ENCODE data around the gene RPLP2. TPM values are rescaled to one million over a fixed set of nuclear protein-coding genes. Genes with fewer than 3 reads are reported as not detected.

RPLP2 gene
- total and polyA plus RNA-seq, 9 donors: 1,485 to 2,136 (median 1,808) TPM

DNA sequence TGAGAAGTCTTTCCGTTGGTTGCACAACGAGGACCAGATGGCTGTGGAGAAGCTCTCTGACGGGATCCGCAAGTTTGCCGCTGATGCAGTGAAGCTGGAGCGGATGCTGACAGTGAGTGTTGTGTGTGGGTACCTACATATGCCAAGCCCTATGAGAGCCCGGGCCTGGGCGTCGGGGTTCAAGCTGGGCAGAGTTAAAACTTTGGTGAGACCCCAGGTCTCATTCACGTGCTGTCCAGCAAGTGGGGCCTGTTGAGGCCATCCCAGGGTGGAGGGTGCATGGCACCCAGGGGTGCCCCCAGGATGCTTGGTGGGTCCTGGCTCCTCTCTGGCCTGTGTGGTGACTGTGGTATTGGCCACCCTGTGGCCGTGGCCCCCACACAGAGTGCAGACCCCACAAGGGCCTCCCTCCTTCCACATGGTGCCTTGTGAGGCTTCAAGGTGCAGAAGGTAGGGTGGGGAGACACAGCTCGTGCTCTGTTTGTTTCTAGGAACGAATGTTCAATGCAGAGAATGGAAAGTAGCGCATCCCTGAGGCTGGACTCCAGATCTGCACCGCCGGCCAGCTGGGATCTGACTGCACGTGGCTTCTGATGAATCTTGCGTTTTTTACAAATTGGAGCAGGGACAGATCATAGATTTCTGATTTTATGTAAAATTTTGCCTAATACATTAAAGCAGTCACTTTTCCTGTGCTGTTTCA lies 45.3 kb upstream of the RPLP2 start:
- WGBS (ENCODE audit: insufficient coverage): 84% methylated on average over 14 of the region's 18 CpGs

DNA sequence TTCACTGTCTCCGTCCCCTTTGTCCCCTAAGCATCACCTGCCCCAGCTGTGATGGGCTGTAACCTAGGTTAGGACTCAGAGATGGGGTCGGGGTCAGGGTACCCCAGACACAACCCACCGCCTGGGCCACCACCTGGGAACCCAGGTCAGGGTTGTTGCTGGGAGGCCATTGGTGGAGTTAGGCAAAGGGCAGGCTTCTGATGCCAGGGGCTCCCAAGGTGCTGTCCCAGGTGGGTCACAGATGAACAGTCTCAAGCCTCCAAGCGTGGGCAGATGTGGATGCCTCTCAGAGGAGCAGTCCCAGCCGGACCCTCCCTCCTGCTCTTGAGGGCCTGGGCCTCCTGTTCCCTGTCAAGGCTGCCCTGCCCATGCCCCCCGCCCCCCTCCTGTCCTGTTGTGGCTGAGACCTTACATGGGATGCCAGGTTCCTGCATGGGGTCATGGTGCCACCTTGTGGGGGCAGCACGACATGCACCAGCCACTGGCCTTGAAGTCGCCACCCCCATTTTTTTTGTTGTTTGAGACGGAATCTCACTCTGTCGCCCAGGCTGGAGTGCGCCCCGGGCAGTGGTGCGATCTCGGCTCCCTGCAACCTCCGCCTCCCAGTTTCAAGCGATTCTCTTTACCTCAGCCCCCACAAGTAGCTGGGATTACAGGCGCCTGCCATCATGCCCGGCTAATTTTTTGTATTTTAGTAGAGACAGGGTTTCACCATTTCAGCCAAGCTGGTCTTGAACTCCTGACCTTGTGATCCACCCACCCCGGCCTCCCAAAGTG lies 44.6 kb upstream of the RPLP2 start:
- Histone ChIP-seq H3K27ac (ENCODE audit: low read length) (no peak overlapping the region), H3K27me3 (ENCODE audit: control insufficient read depth, insufficient read depth, low read length) (no peaks in the 10 kb centered on the region), H3K9me3 (replicated peaks; ENCODE audit: control insufficient read depth, low read depth, low read length) (no peaks in the 10 kb centered on the region), H3K4me1 (ENCODE audit: control insufficient read depth, insufficient read depth, low read length) (no peaks in the 10 kb centered on the region), H3K36me3 (ENCODE audit: control insufficient read depth, insufficient read depth, low read length) (peaks cover 70% of the 10 kb centered on the region), H3K4me3 (ENCODE audit: low read length) (no peak overlapping the region)
- no peak for DNase-seq
- 69% methylated on average over 11 of the region's 19 CpGs for WGBS (ENCODE audit: insufficient coverage)

More for the DNA sequence above, 45.3 kb upstream of the RPLP2 start:
- no peaks in the 10 kb centered on the region for H3K27me3 ChIP-seq (ENCODE audit: control insufficient read depth, insufficient read depth, low read length)
- H3K4me1 ChIP-seq (ENCODE audit: control insufficient read depth, insufficient read depth, low read length): no peaks in the 10 kb centered on the region
- H3K4me3 ChIP-seq (ENCODE audit: low read length): no peak overlapping the region
- peaks cover 72% of the 10 kb centered on the region for H3K36me3 ChIP-seq (ENCODE audit: control insufficient read depth, insufficient read depth, low read length)
- DNase-seq: no peak
- H3K9me3 ChIP-seq (replicated peaks; ENCODE audit: control insufficient read depth, low read depth, low read length): no peaks in the 10 kb centered on the region
- no peak overlapping the region for H3K27ac ChIP-seq (ENCODE audit: low read length)

GRCh38 chr11:765802-766091 lies 44.0 kb upstream of the RPLP2 start:
- no peak for DNase-seq
- H3K27ac ChIP-seq (ENCODE audit: low read length): no peak overlapping the region
- peaks cover 72% of the 10 kb centered on the region for H3K36me3 ChIP-seq (ENCODE audit: control insufficient read depth, insufficient read depth, low read length)
- H3K9me3 ChIP-seq (replicated peaks; ENCODE audit: control insufficient read depth, low read depth, low read length): no peaks in the 10 kb centered on the region
- no peaks in the 10 kb centered on the region for H3K4me1 ChIP-seq (ENCODE audit: control insufficient read depth, insufficient read depth, low read length)
- H3K27me3 ChIP-seq (ENCODE audit: control insufficient read depth, insufficient read depth, low read length): no peaks in the 10 kb centered on the region
- 91% methylated on average over 4 of the region's 8 CpGs for WGBS (ENCODE audit: insufficient coverage)
- no peak overlapping the region for H3K4me3 ChIP-seq (ENCODE audit: low read length)

- peaks cover 74% of the 10 kb centered on the region for H3K36me3 ChIP-seq (ENCODE audit: control insufficient read depth, insufficient read depth, low read length)
- H3K4me3 ChIP-seq (ENCODE audit: low read length): no peak overlapping the region
- DNase-seq: no peak
- no peaks in the 10 kb centered on the region for H3K9me3 ChIP-seq (replicated peaks; ENCODE audit: control insufficient read depth, low read depth, low read length)
- no peaks in the 10 kb centered on the region for H3K4me1 ChIP-seq (ENCODE audit: control insufficient read depth, insufficient read depth, low read length)
- H3K27me3 ChIP-seq (ENCODE audit: control insufficient read depth, insufficient read depth, low read length): no peaks in the 10 kb centered on the region
- no peak overlapping the region for H3K27ac ChIP-seq (ENCODE audit: low read length)
- 73% methylated on average over 3 of the region's 11 CpGs for WGBS (ENCODE audit: insufficient coverage)
These were observed 43.4 kb upstream of the RPLP2 start for GRCh38 chr11:766106-766935.

GRCh38 chr11:766936-767210 lies 42.9 kb upstream of the RPLP2 start:
- Histone ChIP-seq H3K27ac (ENCODE audit: low read length) (no peak overlapping the region), H3K4me3 (ENCODE audit: low read length) (no peak overlapping the region), H3K36me3 (ENCODE audit: control insufficient read depth, insufficient read depth, low read length) (peaks cover 74% of the 10 kb centered on the region), H3K9me3 (replicated peaks; ENCODE audit: control insufficient read depth, low read depth, low read length) (no peaks in the 10 kb centered on the region), H3K27me3 (ENCODE audit: control insufficient read depth, insufficient read depth, low read length) (no peaks in the 10 kb centered on the region), H3K4me1 (ENCODE audit: control insufficient read depth, insufficient read depth, low read length) (no peaks in the 10 kb centered on the region)
- 100% methylated on average over 1 of the region's 2 CpGs for WGBS (ENCODE audit: insufficient coverage)
- no peak for DNase-seq

DNA sequence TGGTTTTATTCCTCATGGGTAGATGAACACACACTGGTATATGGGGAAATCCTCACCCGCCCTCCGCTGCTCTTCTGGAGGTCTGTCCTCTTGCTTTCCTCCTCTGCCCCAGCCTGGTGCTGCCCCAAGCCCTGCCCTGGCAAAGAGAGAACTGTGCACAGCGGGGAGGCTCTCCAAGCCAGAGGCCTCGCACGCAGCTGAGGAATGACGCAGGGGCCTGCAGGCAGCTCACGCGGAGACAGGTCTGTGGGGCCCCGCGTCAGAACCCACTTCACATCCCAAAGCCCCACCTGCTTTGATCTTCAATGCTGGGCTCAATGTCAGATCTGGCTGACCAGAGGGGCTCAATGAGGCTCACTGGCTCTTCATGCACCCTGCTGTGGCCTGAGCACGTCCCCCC lies 42.5 kb upstream of the RPLP2 start:
- Histone ChIP-seq H3K4me1 (ENCODE audit: control insufficient read depth, insufficient read depth, low read length) (no peaks in the 10 kb centered on the region), H3K36me3 (ENCODE audit: control insufficient read depth, insufficient read depth, low read length) (peaks cover 74% of the 10 kb centered on the region), H3K4me3 (ENCODE audit: low read length) (no peak overlapping the region), H3K27ac (ENCODE audit: low read length) (no peak overlapping the region), H3K27me3 (ENCODE audit: control insufficient read depth, insufficient read depth, low read length) (no peaks in the 10 kb centered on the region), H3K9me3 (replicated peaks; ENCODE audit: control insufficient read depth, low read depth, low read length) (no peaks in the 10 kb centered on the region)
- WGBS (ENCODE audit: insufficient coverage): 86% methylated on average over 10 of the region's 11 CpGs
- no peak for DNase-seq

- Histone ChIP-seq H3K36me3 (ENCODE audit: control insufficient read depth, insufficient read depth, low read length) (peaks cover 78% of the 10 kb centered on the region), H3K27me3 (ENCODE audit: control insufficient read depth, insufficient read depth, low read length) (no peaks in the 10 kb centered on the region), H3K4me1 (ENCODE audit: control insufficient read depth, insufficient read depth, low read length) (peaks cover 2% of the 10 kb centered on the region), H3K4me3 (ENCODE audit: low read length) (no peak overlapping the region), H3K27ac (ENCODE audit: low read length) (no peak overlapping the region), H3K9me3 (replicated peaks; ENCODE audit: control insufficient read depth, low read depth, low read length) (no peaks in the 10 kb centered on the region)
- WGBS (ENCODE audit: insufficient coverage): 83% methylated on average over 12 of the region's 23 CpGs
- DNase-seq: no peak
These were observed 39.7 kb upstream of the RPLP2 start for GRCh38 chr11:769887-770641.

DNA sequence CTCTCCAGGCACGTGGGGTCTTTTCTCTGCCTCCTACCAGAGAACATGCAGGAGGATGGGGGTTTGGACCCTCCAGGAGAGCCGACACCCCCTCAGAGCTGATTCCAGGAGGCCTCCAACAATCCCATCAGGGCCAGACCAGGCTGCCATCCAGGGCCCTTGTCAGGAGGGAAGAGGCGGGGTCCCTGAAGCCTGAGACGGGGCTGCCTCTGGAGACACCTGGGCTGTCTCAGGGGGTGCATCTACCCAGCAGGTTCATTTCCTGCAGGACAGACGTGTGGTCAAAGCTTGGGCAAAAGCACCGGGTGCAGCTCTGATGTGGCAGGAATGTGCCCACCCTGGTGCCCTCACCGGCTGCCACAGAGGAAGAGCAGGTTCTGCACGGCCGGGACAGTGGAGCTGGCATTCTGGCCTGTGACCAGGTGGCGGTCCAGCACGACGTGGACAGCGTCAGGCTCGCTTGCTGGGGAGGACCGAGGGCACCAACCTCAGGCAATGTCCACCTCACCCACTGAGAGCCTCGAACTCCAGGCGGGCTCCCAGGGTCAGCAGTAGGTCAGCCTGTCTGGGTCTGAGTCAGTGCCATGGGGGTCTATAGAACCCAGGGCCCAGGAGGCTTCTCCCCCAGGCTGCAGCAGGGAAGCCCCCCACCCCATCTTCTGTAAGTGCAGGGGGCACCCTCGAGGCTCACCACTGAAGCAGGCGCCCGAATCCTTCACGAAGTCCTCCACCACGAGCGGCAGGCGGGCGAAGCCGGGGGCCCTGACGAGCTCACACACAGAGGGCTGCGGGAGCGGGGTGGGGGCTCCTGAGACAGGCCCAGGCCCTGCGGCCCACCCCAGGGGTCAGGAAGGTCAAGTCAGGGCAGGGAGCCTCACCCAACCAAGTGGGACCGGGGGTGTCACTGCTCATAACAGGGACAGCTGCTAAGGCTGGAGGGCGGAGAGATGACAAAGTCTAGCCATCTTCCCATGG lies 38.8 kb upstream of the RPLP2 start:
- no peaks in the 10 kb centered on the region for H3K9me3 ChIP-seq (replicated peaks; ENCODE audit: control insufficient read depth, low read depth, low read length)
- no peak for DNase-seq
- 89% methylated on average over 28 of the region's 32 CpGs for WGBS (ENCODE audit: insufficient coverage)
- H3K4me1 ChIP-seq (ENCODE audit: control insufficient read depth, insufficient read depth, low read length): peaks cover 9% of the 10 kb centered on the region
- peaks cover 71% of the 10 kb centered on the region for H3K36me3 ChIP-seq (ENCODE audit: control insufficient read depth, insufficient read depth, low read length)
- H3K4me3 ChIP-seq (ENCODE audit: low read length): no peak overlapping the region
- H3K27ac ChIP-seq (ENCODE audit: low read length): no peak overlapping the region
- H3K27me3 ChIP-seq (ENCODE audit: control insufficient read depth, insufficient read depth, low read length): no peaks in the 10 kb centered on the region

DNA sequence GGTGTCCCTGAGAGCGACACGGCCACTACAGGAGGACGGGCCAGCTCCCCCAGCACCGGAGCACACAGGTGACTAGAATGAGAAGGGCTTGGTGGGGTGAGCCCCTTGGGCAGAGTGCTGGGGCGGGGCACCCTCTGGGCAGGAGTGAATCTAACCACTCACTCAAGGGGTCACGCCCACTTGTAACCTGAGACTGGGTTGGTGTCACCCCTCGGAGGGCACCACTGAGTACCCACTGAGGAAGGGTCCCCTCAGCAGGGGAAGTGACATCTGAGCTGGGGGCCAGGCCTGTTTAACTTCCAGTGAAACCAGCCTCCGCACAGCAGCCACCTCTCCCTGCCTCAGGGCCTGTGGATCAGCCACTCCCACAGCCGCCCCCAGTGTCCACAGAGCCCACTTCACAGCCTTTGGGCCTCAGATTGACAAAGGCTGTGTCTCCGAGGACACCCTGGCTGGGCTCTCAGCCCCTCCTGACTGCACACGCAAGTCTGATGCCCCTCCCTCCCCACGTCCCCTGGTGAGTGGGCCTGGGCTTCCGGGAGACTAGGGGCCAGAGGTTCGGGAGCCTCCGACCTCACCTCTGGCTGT lies 38.1 kb upstream of the RPLP2 start:
- Histone ChIP-seq H3K4me3 (ENCODE audit: low read length) (no peak overlapping the region), H3K27ac (ENCODE audit: low read length) (no peak overlapping the region), H3K36me3 (ENCODE audit: control insufficient read depth, insufficient read depth, low read length) (peaks cover 63% of the 10 kb centered on the region), H3K4me1 (ENCODE audit: control insufficient read depth, insufficient read depth, low read length) (peaks cover 16% of the 10 kb centered on the region), H3K9me3 (replicated peaks; ENCODE audit: control insufficient read depth, low read depth, low read length) (no peaks in the 10 kb centered on the region), H3K27me3 (ENCODE audit: control insufficient read depth, insufficient read depth, low read length) (no peaks in the 10 kb centered on the region)
- no peak for DNase-seq
- WGBS (ENCODE audit: insufficient coverage): 79% methylated on average over 8 of the region's 15 CpGs

Measured in muscle of leg (tissue), 11 donors.